ENCODE measurements around the gene OR2V2.

Gene OR2V2

GRCh38 chr5:181207214-181207959, 60.0 kb downstream of the OR2V2 start:
- peak; percentile 53 for DNase-seq (ENCODE audit: low spot score)

GRCh38 chr5:181207960-181208253, 60.5 kb downstream of the OR2V2 start:
- DNase-seq (ENCODE audit: low spot score) = no peak
